Fibroblast of skin of right quadriceps (primary cell): ENCODE data around the gene KHDRBS1.
"Not testable (repeated sequence)": the region's sequence is repeated elsewhere in the genome, so short reads cannot be mapped to it uniquely, and the experiment has no call there.

Source experiments
- DNase-seq: peaks from one replicate; pipeline ENCODE4 v3.0.0-alpha.2; 2013

Gene KHDRBS1, protein sequence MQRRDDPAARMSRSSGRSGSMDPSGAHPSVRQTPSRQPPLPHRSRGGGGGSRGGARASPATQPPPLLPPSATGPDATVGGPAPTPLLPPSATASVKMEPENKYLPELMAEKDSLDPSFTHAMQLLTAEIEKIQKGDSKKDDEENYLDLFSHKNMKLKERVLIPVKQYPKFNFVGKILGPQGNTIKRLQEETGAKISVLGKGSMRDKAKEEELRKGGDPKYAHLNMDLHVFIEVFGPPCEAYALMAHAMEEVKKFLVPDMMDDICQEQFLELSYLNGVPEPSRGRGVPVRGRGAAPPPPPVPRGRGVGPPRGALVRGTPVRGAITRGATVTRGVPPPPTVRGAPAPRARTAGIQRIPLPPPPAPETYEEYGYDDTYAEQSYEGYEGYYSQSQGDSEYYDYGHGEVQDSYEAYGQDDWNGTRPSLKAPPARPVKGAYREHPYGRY

DNA sequence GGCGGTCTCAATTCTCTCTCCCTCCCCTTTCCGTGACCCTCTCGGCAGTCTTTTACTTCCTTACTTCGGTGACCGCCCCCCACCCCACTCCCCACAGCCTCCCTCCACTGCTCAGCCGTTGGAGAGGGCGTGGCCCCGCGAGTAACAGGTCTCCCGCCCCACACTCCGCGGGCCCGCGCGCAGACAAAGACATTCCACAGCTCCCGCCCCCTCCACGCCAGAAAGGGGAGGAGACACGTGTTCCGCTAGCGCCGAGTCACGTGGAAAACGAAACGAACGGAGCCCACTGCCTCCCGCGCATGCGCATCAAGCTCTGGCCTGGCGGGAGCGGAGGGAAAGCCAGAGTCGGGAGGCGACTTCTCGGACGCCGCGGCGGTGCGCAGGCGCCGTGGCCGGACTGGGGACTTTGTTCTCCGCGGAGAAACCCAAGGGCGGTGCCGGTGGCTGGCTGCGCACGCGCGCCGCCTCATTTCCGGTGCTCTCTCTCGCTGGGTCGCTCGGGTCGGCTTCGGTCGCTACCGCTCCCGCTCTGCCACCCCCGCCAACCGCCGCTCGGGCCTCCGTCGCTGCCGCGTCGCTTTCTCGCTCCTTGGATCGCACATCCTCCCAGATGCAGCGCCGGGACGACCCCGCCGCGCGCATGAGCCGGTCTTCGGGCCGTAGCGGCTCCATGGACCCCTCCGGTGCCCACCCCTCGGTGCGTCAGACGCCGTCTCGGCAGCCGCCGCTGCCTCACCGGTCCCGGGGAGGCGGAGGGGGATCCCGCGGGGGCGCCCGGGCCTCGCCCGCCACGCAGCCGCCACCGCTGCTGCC, at the start of gene KHDRBS1:
TSS of gene KHDRBS1 (plus strand) at position 483 of the 813 bp plus-strand sequence. CDS start at position 611, 128 bp downstream.
- DNase-seq = peak; percentile 99

DNA sequence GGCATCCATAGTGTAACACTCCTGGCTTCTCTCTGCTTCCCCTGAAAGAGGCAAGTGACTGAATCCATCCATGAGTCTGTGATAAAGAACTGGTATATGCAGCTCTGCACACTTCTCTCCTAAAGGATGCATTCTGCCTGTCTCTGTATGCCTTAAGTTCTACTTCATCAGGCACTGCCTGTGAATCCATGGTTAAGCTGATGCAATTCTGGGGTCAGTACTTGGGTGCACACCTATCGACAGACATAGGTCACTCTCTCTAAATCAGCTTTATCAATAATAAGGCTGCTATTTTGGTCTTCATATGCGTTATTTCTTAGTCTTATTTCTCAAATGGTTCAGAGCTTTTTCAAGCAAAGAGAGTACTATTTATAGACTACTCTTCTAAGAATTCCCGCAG, 42.8 kb upstream of the KHDRBS1 start:
- no peak for DNase-seq

- DNase-seq = peak; percentile 39
Observed at GRCh38 chr1:31976401-31976800, 37.3 kb upstream of the KHDRBS1 start.

DNA sequence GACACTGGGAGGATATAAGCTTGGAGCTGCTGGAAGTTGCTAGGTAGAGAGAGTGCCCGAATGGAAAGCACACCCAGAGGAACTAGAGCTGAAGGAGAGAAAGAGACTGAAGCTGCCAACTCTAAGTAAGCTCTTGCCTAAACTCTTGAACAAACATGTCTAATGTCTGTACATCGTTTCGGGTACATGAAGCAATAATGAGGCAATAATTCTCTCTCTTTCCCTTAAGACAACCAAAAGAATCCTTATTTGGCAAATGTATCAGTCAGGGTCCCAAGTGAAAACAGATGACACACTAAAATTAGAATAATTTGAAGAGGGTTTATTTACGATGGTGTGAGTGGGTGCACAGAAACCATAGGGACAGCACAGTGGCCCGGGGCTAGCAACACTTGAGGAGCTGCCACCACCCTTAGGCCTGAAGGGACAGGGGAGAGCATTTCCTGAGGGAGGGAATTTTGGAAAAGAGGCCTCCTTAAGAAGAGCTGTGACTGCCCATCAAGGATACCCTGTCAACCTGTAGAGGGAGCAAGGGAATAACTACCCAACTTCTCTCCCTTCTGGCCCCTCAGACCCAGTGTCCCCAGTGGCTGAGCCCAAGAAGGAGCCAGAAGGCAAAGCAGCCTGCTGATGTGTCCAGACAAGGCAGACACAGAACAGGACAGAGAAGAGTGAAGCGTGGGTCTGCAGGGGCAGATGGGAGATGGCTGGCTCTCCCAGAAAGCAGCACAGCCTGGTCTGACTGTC, 36.1 kb upstream of the KHDRBS1 start:
- peak; percentile 93 for DNase-seq

GRCh38 chr1:31978843-31979400, 34.7 kb upstream of the KHDRBS1 start:
- DNase-seq = peak; percentile 66

- no peak for DNase-seq
Observed at GRCh38 chr1:31980835-31981455, 32.7 kb upstream of the KHDRBS1 start.

DNA sequence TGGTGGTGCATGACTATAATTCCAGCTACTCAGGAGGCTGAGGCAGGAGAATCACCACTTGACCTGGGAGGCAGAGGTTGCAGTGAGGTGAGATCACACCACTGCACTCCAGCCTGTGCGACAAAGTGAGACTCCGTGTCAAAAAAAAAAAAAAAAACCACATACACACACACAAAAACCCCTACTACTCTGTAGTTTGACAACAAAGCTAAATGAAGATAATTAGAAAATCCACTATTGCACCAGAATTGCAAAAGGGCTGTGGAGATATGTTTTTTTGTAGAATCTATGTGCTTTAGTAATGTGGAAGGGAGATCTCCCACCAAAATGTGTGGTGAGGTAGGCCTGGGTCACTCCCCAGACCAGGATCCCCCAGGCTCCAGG, 32.2 kb upstream of the KHDRBS1 start:
- DNase-seq = no peak

DNA sequence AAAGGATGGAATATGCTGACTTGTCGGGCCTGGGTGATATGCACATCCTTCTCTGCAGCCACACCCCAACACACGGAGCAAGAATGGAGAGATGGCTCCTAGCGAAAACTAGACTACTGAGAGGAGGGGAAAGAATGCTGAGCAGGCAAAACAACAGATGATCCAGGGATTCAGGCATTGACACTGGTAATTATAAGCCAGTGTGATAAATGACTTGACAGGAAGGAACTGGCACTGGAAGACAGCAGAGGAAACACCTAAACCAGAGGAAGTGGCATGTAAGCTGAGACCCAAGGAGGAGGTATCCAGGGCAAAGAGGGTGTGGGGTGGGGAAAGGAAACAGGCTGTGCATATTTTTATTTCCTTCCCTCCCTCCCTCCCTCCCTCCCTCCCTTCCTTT, 31.7 kb upstream of the KHDRBS1 start:
- DNase-seq = peak; percentile 20

- DNase-seq = peak; percentile 51
Observed at GRCh38 chr1:31984419-31985347, 29.0 kb upstream of the KHDRBS1 start.

GRCh38 chr1:31985430-31985829, 28.2 kb upstream of the KHDRBS1 start:
- DNase-seq = no peak

DNA sequence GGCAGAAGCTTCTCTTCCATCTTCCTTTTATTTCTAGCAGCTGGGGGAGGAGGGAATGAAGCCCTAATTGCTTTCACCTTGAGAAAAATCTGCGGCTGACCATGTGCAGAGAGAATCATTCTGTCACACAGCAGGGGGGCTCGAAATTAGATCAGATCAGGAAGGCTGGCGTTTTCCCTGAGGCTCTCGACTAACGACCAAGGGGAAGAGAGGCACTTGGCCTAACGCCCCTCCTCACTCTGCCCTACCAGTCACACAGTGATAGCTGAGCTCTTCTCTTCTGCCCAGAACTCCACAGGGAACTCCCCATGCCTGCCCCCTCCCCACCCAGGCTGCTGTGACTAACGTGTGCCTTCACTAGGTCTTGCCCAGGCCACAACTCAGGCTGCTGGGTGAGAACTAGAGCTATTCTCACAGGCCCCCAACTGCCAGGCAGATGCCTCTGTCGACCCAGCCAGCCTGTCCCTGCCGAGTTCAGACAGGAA, 26.5 kb upstream of the KHDRBS1 start:
- DNase-seq = peak; percentile 60

DNA sequence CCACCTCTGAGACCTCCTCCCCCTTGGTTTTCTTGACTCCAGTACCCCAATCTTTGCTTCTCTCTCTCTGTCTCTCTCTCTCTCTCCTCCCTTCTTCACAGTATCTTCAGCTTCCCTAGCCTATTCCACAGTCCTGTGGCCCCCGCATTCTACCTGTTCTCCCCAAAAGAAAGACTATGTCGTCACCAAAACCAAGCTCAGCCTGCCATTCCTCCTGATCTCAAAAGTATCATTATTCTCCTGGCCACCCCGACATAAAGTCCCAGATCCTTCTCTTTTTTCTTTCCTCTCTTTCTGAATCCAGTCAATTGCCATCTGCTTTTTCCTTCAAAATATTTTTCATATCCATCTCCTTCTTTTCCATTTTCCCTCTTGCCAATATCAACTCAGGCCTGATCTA, 23.7 kb upstream of the KHDRBS1 start:
- no peak for DNase-seq

GRCh38 chr1:31991182-31991581, 22.5 kb upstream of the KHDRBS1 start:
- DNase-seq = no peak

DNA sequence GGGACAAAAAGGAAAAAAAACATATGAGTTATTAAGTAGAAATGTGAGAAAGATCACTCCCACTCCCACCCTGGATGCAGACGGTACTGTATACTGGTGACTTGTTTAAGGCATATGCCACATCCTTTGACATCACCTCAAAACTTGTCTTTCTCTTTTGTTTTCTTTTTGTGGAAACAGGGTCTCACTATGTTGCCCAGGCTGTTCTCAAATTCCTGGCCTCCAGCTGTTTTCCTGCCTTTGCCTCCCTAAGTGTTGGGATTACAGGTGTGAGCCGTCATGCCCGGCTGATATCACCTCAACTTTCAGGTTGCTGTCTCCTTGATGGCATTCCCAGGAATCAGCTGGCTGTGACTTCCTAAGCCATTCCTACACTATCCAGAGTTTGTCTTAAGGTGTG, 18.4 kb upstream of the KHDRBS1 start:
- DNase-seq = no peak

- not testable (repeated sequence) for DNase-seq
Observed at GRCh38 chr1:31996121-31996520, 17.5 kb upstream of the KHDRBS1 start.

GRCh38 chr1:32001863-32002262, 11.8 kb upstream of the KHDRBS1 start:
- no peak for DNase-seq

DNA sequence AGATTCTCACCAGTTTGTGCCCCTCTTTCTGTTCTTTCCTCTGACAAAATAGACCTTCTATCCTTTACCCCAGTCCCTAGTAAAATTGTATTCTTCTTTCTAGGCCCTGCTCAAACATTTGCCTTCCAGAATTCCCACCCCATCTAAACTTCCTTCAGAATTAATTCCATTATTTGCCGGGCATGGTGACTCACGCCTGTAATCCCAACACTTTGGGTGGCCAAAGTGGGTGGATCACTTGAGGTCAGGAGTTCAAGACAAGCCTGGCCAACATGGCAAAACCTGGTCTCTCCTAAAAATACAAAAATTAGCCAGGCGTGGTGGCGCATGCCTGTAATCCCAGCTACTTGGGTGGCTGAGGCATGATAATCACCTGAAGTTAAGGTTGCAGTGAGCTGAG, 11.4 kb upstream of the KHDRBS1 start:
- DNase-seq = not testable (repeated sequence)

DNA sequence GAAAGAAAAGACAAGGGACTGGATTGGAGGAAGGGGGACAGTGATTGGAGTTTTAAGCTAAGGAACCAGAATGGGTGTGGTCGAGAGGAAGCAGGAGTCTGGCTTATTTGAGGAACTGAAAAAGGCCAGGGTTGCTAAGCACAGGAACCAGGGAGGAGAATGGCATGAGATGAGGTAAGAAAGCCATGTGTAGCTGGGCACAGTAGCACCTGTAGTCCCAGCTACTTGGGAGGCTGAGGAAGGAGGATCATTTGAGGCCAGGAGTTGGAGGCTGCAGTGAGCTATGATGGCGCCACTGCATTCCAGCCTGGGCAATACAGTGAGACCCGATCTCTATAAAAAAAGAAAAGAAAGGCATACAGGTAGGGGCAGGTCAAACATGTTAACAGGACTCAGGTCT, 8.1 kb upstream of the KHDRBS1 start:
- no peak for DNase-seq

DNA sequence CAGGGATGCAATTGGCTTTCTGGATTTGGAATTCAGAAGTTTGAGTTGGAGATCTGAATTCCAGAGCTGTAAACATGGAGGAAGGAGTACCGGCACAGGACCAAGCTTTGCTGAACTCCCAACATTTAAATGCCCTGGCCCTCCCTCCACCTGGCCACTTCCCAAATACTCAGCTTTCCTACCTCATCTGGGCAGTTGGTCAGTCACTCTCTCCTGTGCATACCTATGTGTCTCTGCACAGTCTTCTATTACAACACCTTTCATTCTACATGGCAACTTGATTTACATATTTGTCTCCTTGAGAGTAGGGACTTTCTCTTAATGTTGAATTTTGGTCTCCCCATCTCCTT, 6.1 kb upstream of the KHDRBS1 start:
- no peak for DNase-seq

DNA sequence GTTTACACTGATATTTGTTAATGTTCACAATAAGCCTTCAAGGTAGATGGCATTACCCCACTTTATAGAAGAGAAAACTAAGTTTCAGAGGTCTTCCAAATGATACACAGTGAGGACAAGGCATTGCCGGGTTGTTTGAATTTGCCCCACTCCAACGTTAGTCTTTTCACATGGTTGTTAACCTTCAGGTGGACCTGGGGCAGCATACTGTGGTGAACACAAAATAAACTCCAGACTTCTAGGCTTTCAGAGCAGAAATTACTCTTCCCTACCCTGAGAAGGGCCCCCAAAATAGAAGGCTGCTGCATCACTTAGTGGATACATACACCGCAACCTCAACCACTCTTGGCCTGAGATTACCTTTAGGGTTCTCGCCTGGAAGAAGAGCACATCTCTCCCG, 3.4 kb upstream of the KHDRBS1 start:
- no peak for DNase-seq

DNA sequence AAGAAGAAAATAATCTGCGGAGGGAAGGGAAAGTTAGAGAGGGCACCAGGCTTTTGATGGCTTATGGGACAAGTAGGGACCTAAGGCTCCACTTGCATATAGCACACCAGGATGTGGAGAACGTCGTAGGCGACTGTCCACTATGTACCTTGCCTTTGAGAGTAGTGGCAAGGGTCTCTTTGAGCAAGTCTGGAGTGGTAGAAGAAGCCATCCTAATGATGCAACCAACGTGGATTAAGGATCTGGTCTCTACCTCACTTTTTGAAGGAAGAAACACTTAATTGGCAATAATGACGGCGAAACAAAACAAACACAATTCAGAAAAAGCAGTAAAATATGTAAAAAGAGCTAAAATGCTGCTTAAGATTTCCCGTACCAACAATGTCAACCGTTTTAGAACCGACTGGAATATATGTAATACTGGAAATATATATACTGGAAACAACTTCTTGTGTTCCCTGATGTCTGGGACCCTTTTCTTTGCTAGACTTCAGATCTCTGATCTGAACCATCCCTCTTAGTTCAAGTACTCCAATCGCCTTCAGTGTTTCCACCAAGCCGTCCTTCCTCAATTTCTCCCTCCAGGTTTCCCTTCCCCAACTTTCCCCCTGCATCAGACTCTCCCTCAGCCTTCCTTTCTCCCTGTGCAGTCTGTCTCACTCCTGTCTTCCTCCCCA, 821 bp upstream of the KHDRBS1 start:
- no peak for DNase-seq
